ENCODE data around the gene PARP1. TPM values are rescaled to one million over a fixed set of nuclear protein-coding genes. Genes with fewer than 3 reads are reported as not detected.

PARP1 gene
- total RNA-seq, 6 donors from 2014 or later: 56.5 to 97.9 (median 76.7) TPM

DNA sequence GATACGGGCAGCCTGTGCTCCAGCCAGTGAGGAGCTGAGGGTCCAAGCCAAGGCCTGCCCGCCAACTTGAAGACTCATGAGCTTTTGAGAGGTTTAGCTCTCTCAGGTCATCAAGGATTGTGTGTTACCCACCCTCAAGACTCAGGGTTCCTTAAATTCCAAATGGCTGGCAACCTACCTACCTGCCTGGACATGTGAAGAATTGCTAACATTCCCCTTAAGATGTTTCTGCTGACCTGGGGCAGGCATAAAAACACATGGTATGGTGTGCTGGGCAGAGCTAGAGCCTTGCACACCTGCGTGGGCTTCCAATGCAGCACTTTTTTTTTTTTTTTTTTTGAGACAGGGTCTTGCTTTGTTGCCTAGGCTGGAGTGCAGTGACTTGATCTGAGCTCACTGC, 17.2 kb downstream of the PARP1 start:
- ATAC-seq (ENCODE audit: low FRiP score in 2 of 2): no peak
- no peak for DNase-seq
- H3K9me3 ChIP-seq: no peaks in the 10 kb centered on the region
- H3K4me3 ChIP-seq: no peak overlapping the region
- 98 to 100% methylated on average over 2 to 3 of the region's 3 CpGs for WGBS, 2 donors
- TF ChIP-seq EP300 (IDR thresholded peaks at IDR 0.05): no peak
- TF ChIP-seq POLR2AphosphoS5 (IDR thresholded peaks at IDR 0.05): no peak
- TF ChIP-seq POLR2A (IDR thresholded peaks at IDR 0.05): no peak
- TF ChIP-seq, protein P1, sequence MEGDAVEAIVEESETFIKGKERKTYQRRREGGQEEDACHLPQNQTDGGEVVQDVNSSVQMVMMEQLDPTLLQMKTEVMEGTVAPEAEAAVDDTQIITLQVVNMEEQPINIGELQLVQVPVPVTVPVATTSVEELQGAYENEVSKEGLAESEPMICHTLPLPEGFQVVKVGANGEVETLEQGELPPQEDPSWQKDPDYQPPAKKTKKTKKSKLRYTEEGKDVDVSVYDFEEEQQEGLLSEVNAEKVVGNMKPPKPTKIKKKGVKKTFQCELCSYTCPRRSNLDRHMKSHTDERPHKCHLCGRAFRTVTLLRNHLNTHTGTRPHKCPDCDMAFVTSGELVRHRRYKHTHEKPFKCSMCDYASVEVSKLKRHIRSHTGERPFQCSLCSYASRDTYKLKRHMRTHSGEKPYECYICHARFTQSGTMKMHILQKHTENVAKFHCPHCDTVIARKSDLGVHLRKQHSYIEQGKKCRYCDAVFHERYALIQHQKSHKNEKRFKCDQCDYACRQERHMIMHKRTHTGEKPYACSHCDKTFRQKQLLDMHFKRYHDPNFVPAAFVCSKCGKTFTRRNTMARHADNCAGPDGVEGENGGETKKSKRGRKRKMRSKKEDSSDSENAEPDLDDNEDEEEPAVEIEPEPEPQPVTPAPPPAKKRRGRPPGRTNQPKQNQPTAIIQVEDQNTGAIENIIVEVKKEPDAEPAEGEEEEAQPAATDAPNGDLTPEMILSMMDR (IDR thresholded peaks at IDR 0.05): no peak
- peaks cover 21 to 89% (median 56%) of the 10 kb centered on the region in 4 donors for H3K36me3 ChIP-seq
- H3K27me3 ChIP-seq: no peaks in the 10 kb centered on the region
- H3K4me1 ChIP-seq: no peaks in the 10 kb centered on the region
- no peak overlapping the region for H3K27ac ChIP-seq

DNA sequence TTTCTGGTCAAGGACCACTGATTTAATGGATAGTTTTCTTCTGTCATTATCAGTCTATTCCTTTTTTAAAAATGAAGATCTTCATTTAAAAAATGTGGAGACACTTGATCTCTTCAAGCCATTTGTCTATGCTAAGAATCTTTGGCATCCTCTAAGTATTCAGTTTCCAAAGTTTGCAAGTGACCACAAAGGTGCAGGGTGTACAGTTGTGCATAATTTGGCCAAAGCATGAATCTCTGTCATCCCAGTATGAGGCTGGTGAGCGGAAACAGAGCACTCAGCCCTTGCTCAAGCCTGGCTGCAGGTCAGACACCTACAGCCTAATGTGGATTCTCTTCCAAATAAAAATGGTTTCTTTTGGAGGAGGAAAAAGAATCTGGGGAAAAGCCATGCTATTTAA, 19.8 kb downstream of the PARP1 start:
- Histone ChIP-seq H3K27me3 (no peaks in the 10 kb centered on the region), H3K36me3 (peaks cover 33 to 99% (median 77%) of the 10 kb centered on the region in 4 donors), H3K4me1 (no peaks in the 10 kb centered on the region), H3K9me3 (no peaks in the 10 kb centered on the region), H3K4me3 (no peak overlapping the region), H3K27ac (no peak overlapping the region)
- ATAC-seq (ENCODE audit: low FRiP score in 2 of 2): no peak
- no peak for DNase-seq
- WGBS, 2 donors: 88 to 100% methylated on average over 1 of the region's 1 CpG
- TF ChIP-seq POLR2AphosphoS5 (IDR thresholded peaks at IDR 0.05) (no peak), POLR2A (IDR thresholded peaks at IDR 0.05) (no peak), EP300 (IDR thresholded peaks at IDR 0.05) (no peak)
- TF ChIP-seq, protein P1 (IDR thresholded peaks at IDR 0.05): no peak

DNA sequence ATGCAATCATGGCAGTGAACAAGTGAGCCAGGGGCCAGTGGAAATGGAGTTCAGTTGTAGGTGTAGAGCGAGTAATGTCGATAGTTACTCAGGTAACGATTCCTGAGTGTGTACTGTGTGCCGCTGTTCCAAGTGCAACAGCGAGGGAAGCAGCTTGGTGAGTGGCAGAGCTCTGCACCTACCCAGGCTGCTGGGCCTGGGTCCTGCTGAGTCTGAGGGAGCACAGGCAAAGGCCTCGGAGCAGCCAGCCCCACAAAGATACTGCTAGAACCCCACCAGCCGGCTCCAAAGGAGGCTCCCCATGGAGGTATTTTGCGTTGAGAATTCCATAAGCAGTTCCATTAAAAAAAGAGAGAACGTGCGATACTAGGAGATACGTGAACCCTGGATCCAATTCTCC, 23.2 kb downstream of the PARP1 start:
- no peaks in the 10 kb centered on the region for H3K9me3 ChIP-seq
- H3K36me3 ChIP-seq: peaks cover 53 to 100% (median 91%) of the 10 kb centered on the region in 4 donors
- no peak overlapping the region for H3K27ac ChIP-seq
- no peaks in the 10 kb centered on the region for H3K27me3 ChIP-seq
- no peak overlapping the region for H3K4me3 ChIP-seq
- no peak for ATAC-seq (ENCODE audit: low FRiP score in 2 of 2)
- WGBS, 2 donors: 88 to 93% methylated on average over 11 of the region's 11 CpGs
- no peak for DNase-seq
- H3K4me1 ChIP-seq: no peaks in the 10 kb centered on the region
- TF ChIP-seq POLR2AphosphoS5 (IDR thresholded peaks at IDR 0.05) (no peak), EP300 (IDR thresholded peaks at IDR 0.05) (no peak), POLR2A (IDR thresholded peaks at IDR 0.05) (no peak)
- TF ChIP-seq, protein P1 (IDR thresholded peaks at IDR 0.05): no peak

DNA sequence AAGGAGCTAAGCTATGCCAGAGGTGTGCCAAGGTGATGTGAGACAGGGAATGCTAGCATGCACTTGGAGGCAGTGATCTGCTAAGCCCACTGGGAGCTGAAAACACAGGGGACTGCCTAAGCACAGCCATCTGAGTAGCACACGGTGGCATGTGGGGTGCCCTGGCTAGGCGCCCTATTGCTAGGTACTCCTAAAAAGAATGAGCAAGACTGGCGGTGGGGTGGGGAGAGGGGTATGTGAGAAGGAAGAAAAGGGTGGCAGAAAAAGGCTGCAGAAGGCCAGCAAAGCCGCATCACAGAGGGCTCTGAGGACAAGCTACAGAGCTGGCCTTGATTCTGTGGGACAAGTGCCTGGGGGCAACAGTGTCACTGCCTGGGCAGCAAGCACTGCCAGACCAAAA, 23.9 kb downstream of the PARP1 start:
- no peak overlapping the region for H3K27ac ChIP-seq
- WGBS, 2 donors: 95 to 96% methylated on average over 4 of the region's 4 CpGs
- H3K36me3 ChIP-seq: peaks cover 60 to 100% (median 92%) of the 10 kb centered on the region in 4 donors
- H3K27me3 ChIP-seq: no peaks in the 10 kb centered on the region
- no peak overlapping the region for H3K4me3 ChIP-seq
- no peaks in the 10 kb centered on the region for H3K4me1 ChIP-seq
- DNase-seq (no peak), ATAC-seq (ENCODE audit: low FRiP score in 2 of 2) (no peak)
- H3K9me3 ChIP-seq: no peaks in the 10 kb centered on the region
- TF ChIP-seq POLR2A (IDR thresholded peaks at IDR 0.05) (no peak), POLR2AphosphoS5 (IDR thresholded peaks at IDR 0.05) (no peak), EP300 (IDR thresholded peaks at IDR 0.05) (no peak)
- TF ChIP-seq, protein P1 (IDR thresholded peaks at IDR 0.05): no peak

DNA sequence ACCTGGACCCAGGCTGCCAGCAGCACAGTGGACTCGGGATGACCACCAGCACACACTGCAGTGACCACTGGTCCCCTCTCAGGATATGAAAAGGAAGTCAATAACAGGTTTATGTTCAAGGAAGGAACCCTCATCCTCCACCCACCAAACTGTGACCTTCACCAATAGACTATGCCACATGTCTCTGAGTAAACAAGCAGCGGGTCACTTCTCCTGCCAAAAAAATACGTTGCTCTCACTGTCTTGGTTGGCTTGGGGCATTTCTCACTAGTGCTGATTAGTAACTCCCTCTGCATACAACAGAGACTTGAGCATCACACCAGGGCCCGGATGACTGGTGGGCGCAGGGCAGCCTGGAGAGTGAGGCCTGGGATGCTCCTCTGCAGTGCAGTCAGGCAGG, 25.9 kb downstream of the PARP1 start:
- no peaks in the 10 kb centered on the region for H3K9me3 ChIP-seq
- no peak overlapping the region for H3K27ac ChIP-seq
- no peak overlapping the region for H3K4me3 ChIP-seq
- DNase-seq: no peak
- no peaks in the 10 kb centered on the region for H3K4me1 ChIP-seq
- H3K27me3 ChIP-seq: no peaks in the 10 kb centered on the region
- peaks cover 67 to 100% (median 92%) of the 10 kb centered on the region in 4 donors for H3K36me3 ChIP-seq
- no peak for TF ChIP-seq POLR2A (IDR thresholded peaks at IDR 0.05)
- TF ChIP-seq, protein P1 (IDR thresholded peaks at IDR 0.05): no peak
- TF ChIP-seq POLR2AphosphoS5 (IDR thresholded peaks at IDR 0.05): no peak
- no peak for TF ChIP-seq EP300 (IDR thresholded peaks at IDR 0.05)
- 88 to 91% methylated on average over 4 to 5 of the region's 5 CpGs for WGBS, 2 donors
- no peak for ATAC-seq (ENCODE audit: low FRiP score in 2 of 2)
